IPS-18c (cell line): ENCODE data around the gene ZNF862.

ENCODE experiments used
- H3K4me3 ChIP-seq: 2 replicates; pipeline ENCODE4 v1.7.0; 2013; ENCODE audit warnings: low read depth, mild to moderate bottlenecking, low read length, moderate library complexity; ENCODE audit not compliant: insufficient read depth
- H3K9me3 ChIP-seq: one replicate; pipeline ENCODE4 v1.6.1; 2013; ENCODE audit warnings: mild to moderate bottlenecking, low read length, moderate library complexity; ENCODE audit not compliant: control insufficient read depth, insufficient read depth

ZNF862 gene

DNA sequence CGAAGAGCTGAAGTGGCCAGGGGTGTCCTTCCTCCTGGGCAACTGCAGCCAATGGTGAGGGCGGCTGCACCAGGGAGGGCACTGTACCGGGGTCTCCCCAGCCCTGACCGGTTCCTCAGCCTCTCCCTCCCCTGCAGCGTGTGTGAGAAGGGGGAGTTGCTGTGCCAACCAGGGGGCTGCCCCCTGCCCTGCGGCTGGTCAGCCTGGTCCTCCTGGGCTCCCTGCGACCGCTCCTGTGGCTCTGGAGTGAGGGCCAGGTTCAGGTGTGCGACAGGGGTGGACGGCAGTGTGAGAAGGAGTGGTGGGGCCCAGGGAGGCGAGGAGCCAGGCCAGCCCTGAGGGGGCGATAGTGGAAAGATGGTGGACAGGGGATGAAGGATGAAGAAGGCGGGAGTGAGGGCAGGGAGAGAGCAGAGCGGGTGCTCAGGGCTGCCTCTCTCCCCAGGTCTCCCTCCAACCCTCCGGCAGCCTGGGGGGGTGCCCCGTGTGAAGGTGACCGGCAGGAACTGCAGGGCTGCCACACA is 34.6 kb upstream of the ZNF862 start:
- H3K4me3 ChIP-seq, result no peak overlapping the region
- H3K9me3 ChIP-seq, result no peaks in the 10 kb centered on the region

DNA sequence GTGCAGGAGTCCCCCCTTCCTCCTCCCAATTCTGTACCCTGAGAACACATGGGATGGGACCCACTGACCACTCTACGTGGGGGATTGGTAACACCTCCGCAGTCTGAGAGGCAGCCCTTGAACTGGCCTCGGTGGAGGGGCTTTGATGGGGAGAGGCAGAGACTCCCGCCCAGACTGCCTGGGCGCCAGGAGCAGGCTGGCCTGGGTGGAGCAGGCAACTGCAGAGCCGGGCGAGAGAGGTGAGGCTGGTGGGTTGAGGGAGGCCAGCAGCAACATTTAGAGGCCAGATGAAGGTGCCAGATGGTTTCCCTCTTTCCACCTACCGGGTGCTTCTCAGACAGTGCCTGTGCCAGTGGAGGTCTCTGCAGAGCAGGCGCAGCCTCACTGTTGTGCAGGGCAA is 34.1 kb upstream of the ZNF862 start:
- H3K4me3 ChIP-seq, result no peak overlapping the region
- no peaks in the 10 kb centered on the region for H3K9me3 ChIP-seq

- H3K4me3 ChIP-seq, result no peak overlapping the region
- no peaks in the 10 kb centered on the region for H3K9me3 ChIP-seq
Measured at GRCh38 chr7:149806726-149807125, 31.4 kb upstream of the ZNF862 start.

DNA sequence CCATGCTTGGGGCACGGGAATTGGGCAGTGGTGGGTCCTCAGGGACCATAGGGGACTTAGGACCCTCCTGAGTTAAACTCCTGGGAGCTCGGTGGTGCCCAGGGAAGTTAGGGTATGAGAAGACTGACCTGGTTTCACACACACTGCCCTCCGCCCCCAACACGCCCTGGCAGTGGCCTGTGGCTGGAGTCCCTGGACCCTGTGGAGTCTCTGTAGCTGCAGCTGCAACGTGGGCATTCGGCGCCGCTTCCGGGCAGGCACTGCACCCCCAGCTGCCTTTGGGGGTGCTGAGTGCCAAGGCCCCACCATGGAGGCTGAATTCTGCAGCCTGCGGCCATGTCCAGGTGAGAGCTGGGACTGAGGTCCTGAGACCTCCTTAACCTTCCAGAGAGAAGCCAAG is 29.9 kb upstream of the ZNF862 start:
- Histone ChIP-seq H3K9me3 (no peaks in the 10 kb centered on the region), H3K4me3 (no peak overlapping the region)

DNA sequence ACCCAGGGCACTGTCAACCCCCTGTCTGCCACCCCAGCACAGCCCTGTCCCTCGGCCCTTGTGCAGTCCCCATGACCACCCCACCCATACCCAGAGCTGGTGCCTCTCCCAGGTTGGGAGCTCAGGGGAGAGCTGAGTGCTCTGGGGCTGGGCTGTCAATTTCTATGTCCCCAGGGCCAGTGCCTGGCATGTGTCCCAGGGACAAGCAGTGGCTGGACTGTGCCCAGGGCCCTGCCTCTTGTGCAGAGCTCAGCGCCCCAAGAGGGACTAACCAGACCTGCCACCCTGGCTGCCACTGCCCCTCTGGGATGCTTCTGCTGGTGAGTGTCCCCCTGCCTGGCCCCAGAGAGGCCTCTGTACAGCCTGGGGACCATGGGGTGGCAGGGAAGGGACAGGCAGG is 29.0 kb upstream of the ZNF862 start:
- Histone ChIP-seq H3K9me3 (no peaks in the 10 kb centered on the region), H3K4me3 (no peak overlapping the region)

- Histone ChIP-seq H3K9me3 (no peaks in the 10 kb centered on the region), H3K4me3 (no peak overlapping the region)
Measured at GRCh38 chr7:149811221-149811620, 27.0 kb upstream of the ZNF862 start.

GRCh38 chr7:149811831-149812490 is 26.2 kb upstream of the ZNF862 start:
- H3K4me3 ChIP-seq, result no peak overlapping the region
- H3K9me3 ChIP-seq, result no peaks in the 10 kb centered on the region

GRCh38 chr7:149813254-149814035 is 24.7 kb upstream of the ZNF862 start:
- Histone ChIP-seq H3K9me3 (no peaks in the 10 kb centered on the region), H3K4me3 (no peak overlapping the region)

GRCh38 chr7:149814494-149814893 is 23.7 kb upstream of the ZNF862 start:
- H3K4me3 ChIP-seq, result no peak overlapping the region
- no peaks in the 10 kb centered on the region for H3K9me3 ChIP-seq

DNA sequence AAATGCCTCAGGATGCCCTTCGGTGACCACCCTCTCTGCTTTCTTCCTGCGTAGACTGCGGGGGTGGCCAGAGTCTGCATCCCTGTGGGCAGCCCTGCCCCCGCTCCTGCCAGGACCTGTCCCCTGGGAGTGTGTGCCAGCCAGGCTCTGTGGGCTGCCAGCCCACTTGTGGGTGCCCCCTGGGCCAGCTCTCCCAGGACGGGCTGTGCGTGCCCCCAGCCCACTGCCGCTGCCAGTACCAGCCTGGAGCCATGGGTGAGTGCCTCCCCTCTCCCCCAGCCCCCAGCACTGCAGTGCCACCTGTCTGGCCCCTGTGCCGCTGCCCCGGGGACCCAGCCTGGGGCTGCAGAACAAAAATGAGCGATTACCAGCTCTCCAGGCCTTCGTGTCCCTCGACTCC is 23.1 kb upstream of the ZNF862 start:
- H3K9me3 ChIP-seq, result no peaks in the 10 kb centered on the region

GRCh38 chr7:149815661-149816266 is 22.4 kb upstream of the ZNF862 start:
- no peak overlapping the region for H3K4me3 ChIP-seq
- no peaks in the 10 kb centered on the region for H3K9me3 ChIP-seq

More for the DNA sequence above, 23.1 kb upstream of the ZNF862 start:
- no peak overlapping the region for H3K4me3 ChIP-seq

GRCh38 chr7:149816267-149816751 is 21.9 kb upstream of the ZNF862 start:
- H3K9me3 ChIP-seq, result no peaks in the 10 kb centered on the region
- no peak overlapping the region for H3K4me3 ChIP-seq

GRCh38 chr7:149816794-149817193 is 21.4 kb upstream of the ZNF862 start:
- no peak overlapping the region for H3K4me3 ChIP-seq
- no peaks in the 10 kb centered on the region for H3K9me3 ChIP-seq

- Histone ChIP-seq H3K4me3 (no peak overlapping the region), H3K9me3 (peaks cover 2% of the 10 kb centered on the region)
Measured at GRCh38 chr7:149817301-149817771, 20.8 kb upstream of the ZNF862 start.

GRCh38 chr7:149817836-149818535 is 20.2 kb upstream of the ZNF862 start:
- Histone ChIP-seq H3K9me3 (peaks cover 2% of the 10 kb centered on the region), H3K4me3 (no peak overlapping the region)

DNA sequence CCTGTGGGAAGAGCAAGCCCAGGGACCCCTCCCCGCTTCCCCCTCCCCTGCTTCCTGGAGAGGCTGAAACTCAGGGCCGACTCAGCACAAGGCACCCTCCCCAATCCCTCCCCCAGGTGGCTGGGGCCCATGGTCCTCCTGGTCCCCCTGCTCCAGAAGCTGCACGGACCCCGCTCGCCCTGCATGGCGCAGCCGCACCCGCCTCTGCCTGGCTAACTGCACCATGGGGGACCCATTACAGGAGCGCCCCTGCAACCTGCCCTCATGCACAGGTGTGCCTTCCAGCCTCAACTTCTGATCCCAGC is 19.7 kb upstream of the ZNF862 start:
- Histone ChIP-seq H3K4me3 (no peak overlapping the region), H3K9me3 (peaks cover 2% of the 10 kb centered on the region)

- peaks cover 5% of the 10 kb centered on the region for H3K9me3 ChIP-seq
- H3K4me3 ChIP-seq, result no peak overlapping the region
Measured at GRCh38 chr7:149819141-149819960, 18.8 kb upstream of the ZNF862 start.
